Measurements from ENCODE around the gene PTGES2. TPM values are rescaled to one million over a fixed set of nuclear protein-coding genes. Genes with fewer than 3 reads are reported as not detected.
A peak's percentile ranks its signal among the peaks of the same experiment; 100 is the strongest.

The PTGES2 gene
- total and polyA plus RNA-seq, 7 donors = 61.2 to 150 (median 119) TPM

DNA sequence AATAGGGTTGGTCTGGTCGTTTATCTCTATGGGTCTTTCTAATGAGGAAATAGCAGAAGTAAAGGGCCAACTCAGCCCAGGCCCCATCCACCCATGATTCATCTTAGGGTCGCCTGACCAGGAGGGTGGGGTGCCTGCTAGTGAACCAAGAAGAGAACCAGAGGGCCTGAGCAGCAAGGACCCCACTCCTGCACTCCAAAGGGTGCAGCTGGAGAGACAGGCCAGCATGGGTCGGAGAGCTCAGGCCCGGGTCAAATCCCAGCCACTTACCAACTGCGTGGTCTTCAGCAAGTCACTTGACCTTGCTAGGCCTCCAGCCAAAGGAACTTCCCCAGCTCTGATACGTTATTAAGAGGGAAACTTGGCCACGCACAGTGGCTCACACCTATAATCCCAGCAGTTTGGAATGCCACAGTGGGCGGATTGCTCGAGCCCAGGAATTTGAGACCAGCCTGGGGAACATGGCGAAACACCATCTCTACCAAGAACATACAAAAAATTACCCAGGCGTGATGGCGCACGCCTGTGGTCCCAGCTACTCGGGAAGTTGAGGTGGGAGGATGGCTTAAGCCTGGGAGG is 36.9 kb upstream of the PTGES2 start:
- no peak overlapping the region for H3K27ac ChIP-seq
- TF ChIP-seq, protein P1, sequence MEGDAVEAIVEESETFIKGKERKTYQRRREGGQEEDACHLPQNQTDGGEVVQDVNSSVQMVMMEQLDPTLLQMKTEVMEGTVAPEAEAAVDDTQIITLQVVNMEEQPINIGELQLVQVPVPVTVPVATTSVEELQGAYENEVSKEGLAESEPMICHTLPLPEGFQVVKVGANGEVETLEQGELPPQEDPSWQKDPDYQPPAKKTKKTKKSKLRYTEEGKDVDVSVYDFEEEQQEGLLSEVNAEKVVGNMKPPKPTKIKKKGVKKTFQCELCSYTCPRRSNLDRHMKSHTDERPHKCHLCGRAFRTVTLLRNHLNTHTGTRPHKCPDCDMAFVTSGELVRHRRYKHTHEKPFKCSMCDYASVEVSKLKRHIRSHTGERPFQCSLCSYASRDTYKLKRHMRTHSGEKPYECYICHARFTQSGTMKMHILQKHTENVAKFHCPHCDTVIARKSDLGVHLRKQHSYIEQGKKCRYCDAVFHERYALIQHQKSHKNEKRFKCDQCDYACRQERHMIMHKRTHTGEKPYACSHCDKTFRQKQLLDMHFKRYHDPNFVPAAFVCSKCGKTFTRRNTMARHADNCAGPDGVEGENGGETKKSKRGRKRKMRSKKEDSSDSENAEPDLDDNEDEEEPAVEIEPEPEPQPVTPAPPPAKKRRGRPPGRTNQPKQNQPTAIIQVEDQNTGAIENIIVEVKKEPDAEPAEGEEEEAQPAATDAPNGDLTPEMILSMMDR (IDR thresholded peaks at IDR 0.05) = no peak
- no peak for ATAC-seq
- H3K36me3 ChIP-seq (ENCODE audit: insufficient read depth in 1 of 2, low read depth in 1 of 2) = peaks cover 9 to 72% of the 10 kb centered on the region in 2 donors
- no peak for DNase-seq
- no peaks in the 10 kb centered on the region for H3K9me3 ChIP-seq
- no peak overlapping the region for H3K4me3 ChIP-seq
- no peaks in the 10 kb centered on the region for H3K27me3 ChIP-seq (ENCODE audit: insufficient read depth in 3 of 3, low read length in 2 of 3)
- WGBS, 3 donors = 60 to 74% (median 65%) methylated on average over 14 of the region's 14 CpGs
- intact Hi-C loops (cut with DNase I) = no loop called here
- H3K4me1 ChIP-seq = peaks cover 14% of the 10 kb centered on the region

DNA sequence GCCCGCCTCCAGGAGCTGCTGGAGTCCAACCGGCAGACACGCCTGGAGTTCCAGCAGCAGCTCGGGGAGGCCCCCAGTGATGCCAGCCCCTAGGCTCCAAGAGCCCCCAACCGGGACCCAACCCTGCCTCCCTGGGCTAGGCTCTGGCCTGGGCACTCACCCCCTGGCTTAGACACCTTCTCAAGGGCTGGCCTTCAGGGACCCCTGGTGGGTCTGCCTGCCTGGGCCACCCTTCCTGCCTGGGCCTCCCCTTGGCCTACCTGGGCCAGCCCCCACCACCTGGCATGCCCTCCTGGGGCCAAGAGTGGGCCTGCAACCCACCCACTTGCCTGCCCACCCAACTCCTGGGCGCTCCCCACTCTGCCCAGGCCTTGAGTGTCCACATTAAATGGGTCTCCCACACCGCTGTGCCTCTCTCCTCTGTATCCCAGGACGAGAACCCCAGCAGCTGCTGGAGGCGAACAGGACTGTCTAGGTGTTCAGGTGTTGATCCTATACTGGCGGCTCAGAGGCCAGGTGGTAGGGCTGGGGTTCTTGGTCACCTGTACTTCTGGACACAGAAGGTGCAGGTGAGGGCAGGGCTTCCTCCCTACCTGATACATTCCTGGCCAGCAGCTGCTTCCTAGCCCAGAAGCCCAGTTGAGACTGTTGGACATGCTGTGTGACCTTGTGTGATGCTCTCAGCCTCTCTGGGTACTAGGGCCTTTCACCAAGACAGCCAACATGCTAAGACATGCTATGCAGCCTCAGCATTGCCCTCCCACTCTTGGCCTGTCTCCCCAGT is 36.2 kb upstream of the PTGES2 start:
- no peak for DNase-seq
- TF ChIP-seq, protein P1 (IDR thresholded peaks at IDR 0.05) = no peak
- no peak overlapping the region for H3K27ac ChIP-seq
- no peaks in the 10 kb centered on the region for H3K9me3 ChIP-seq
- H3K4me3 ChIP-seq = no peak overlapping the region
- 91 to 93% (median 93%) methylated on average over 10 of the region's 10 CpGs for WGBS, 3 donors
- ATAC-seq = no peak
- H3K27me3 ChIP-seq (ENCODE audit: insufficient read depth in 3 of 3, low read length in 2 of 3) = no peaks in the 10 kb centered on the region
- peaks cover 9 to 65% of the 10 kb centered on the region in 2 donors for H3K36me3 ChIP-seq (ENCODE audit: insufficient read depth in 1 of 2, low read depth in 1 of 2)
- H3K4me1 ChIP-seq = peaks cover 14% of the 10 kb centered on the region
- intact Hi-C loops (cut with DNase I) = no loop called here

DNA sequence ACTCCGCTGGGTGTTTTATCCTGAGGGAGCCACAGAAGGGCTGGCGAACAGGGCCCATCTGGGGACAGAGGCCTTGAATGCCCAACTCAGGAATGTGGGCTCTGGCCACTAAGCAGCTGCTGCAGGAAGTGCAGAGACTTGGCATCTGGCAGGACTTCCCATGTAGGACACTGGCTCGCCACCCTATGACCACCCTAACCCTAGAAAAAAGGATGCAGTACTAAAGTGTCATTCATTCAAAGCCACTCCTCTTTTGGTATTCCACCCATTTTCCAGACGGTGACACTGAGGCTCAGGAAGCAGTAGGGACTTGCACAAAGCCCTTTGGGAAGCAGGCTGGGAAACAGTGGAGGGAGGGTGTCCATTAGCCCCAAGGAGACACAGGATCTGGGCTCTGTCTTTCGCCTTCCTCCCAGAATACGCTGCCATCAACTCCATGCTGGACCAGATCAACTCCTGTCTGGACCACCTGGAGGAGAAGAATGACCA is 35.5 kb upstream of the PTGES2 start:
- DNase-seq = no peak
- TF ChIP-seq, protein P1 (IDR thresholded peaks at IDR 0.05) = no peak
- peaks cover 14% of the 10 kb centered on the region for H3K4me1 ChIP-seq
- WGBS, 3 donors = 89 to 96% (median 93%) methylated on average over 6 of the region's 6 CpGs
- H3K4me3 ChIP-seq = no peak overlapping the region
- intact Hi-C loops (cut with DNase I) = no loop called here
- H3K36me3 ChIP-seq (ENCODE audit: insufficient read depth in 1 of 2, low read depth in 1 of 2) = peaks cover 9 to 59% of the 10 kb centered on the region in 2 donors
- no peak for ATAC-seq
- H3K27me3 ChIP-seq (ENCODE audit: insufficient read depth in 3 of 3, low read length in 2 of 3) = no peaks in the 10 kb centered on the region
- no peak overlapping the region for H3K27ac ChIP-seq
- no peaks in the 10 kb centered on the region for H3K9me3 ChIP-seq

DNA sequence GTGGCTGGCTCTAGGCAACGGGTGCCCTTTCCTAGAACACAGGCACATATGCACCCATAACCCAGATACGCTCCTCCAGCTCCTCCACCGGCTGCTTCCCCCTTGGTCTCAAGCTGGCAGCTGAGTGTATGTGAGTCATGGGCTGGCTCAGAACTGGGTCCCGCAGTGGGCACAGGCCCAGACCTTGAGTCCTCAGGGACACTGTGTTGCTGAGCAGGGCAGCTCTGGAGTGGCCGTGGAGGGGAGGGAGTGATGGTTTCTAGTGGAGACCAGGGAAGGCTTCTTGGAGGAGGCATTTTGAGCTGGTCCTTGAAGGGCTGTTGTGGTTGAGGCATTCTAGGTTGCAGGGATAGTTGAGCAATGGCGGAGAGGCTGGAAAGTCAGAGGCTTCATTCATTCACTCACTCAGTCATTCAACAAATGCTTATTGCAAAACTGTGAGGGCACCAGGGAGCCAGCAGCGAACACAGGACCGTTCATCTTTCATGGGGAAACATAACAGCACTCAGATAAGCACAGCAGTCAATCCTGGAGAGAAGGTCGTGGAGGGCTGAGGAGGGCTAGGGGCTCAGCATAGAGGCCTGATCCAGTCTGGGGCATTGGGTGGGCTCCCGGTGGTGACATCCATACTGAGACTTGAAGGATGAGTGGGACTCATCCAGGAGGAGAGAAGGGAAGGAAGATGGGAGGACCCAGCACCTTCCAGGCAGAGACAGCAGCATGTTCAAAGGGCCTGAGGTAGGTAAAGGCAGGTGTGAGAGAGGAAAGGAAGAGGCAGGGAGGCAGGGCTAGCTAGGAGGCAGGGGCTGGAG is 34.9 kb upstream of the PTGES2 start:
- Histone ChIP-seq H3K27ac (no peak overlapping the region), H3K4me3 (no peak overlapping the region), H3K36me3 (ENCODE audit: insufficient read depth in 1 of 2, low read depth in 1 of 2) (peaks cover 9 to 52% of the 10 kb centered on the region in 2 donors), H3K9me3 (no peaks in the 10 kb centered on the region), H3K27me3 (ENCODE audit: insufficient read depth in 3 of 3, low read length in 2 of 3) (no peaks in the 10 kb centered on the region), H3K4me1 (peaks cover 14% of the 10 kb centered on the region)
- TF ChIP-seq, protein P1 (IDR thresholded peaks at IDR 0.05) = no peak
- 63 to 75% (median 66%) methylated on average over 10 of the region's 10 CpGs for WGBS, 3 donors
- peak; percentile 61 to 67 (median 66) for ATAC-seq
- peak; percentile 74 to 83 for DNase-seq
- intact Hi-C loops (cut with DNase I) = no loop called here

Data from psoas muscle (tissue), 8 donors.